D341Med (cell line): ENCODE results near the gene FDX1.
"Not testable (repeated sequence)": the region's sequence is repeated elsewhere in the genome, so short reads cannot be mapped to it uniquely, and the experiment has no call there.

ENCODE experiments used
- DNase-seq: peaks from one replicate; pipeline ENCODE4 v3.0.0; 2012; ENCODE audit warnings: low spot score

FDX1 gene, protein sequence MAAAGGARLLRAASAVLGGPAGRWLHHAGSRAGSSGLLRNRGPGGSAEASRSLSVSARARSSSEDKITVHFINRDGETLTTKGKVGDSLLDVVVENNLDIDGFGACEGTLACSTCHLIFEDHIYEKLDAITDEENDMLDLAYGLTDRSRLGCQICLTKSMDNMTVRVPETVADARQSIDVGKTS

GRCh38 chr11:110429731-110430266 is at the start of gene FDX1:
TSS of gene FDX1 (plus strand) at chr11:110429948. CDS start at chr11:110430121, 173 bp downstream.
- DNase-seq: peak; percentile 87

DNA sequence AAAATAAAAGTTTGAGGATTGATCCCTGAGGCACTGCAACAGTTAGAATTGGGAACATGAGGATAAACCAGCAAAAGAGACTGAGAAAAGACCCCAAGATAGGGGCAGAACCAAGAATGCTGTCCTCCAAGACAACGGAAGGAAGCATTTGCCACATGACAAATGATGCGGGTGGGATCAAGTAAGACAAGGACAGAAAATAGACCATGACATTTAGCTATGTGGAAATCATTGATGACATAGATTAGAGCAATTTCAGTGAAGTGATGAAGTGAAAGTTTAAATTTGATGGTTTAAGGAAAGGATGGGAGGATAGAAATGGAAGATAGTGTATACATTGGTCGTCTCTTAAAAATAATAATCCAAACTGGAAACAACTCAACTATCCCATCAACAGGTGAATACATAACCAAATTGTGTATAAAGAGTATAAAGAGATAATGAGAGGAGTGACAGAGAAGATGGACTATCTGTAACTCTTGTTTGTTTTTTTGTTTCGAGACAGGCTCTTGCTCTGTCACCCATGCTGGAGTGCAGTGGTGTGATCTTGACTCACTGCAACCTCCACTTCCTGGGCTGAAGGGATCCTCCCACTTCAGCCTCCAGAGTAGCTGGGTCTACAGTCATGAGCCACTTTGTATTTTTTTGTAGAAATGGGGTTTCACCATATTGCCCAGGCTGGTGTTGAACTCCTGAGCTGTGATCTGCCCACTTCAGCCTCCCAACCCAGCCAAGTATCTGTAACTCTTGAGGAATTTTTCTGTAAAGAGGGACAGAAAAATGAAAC is 48.7 kb upstream of the FDX1 start:
- no peak for DNase-seq

- DNase-seq: not testable (repeated sequence)
Observed at GRCh38 chr11:110388231-110388630, 41.5 kb upstream of the FDX1 start.

- DNase-seq: no peak
Observed at GRCh38 chr11:110389965-110390364, 39.8 kb upstream of the FDX1 start.

- DNase-seq: no peak
Observed at GRCh38 chr11:110392056-110392455, 37.7 kb upstream of the FDX1 start.

- not testable (repeated sequence) for DNase-seq
Observed at GRCh38 chr11:110397668-110398286, 32.0 kb upstream of the FDX1 start.

- DNase-seq: not testable (repeated sequence)
Observed at GRCh38 chr11:110403585-110403984, 26.2 kb upstream of the FDX1 start.

DNA sequence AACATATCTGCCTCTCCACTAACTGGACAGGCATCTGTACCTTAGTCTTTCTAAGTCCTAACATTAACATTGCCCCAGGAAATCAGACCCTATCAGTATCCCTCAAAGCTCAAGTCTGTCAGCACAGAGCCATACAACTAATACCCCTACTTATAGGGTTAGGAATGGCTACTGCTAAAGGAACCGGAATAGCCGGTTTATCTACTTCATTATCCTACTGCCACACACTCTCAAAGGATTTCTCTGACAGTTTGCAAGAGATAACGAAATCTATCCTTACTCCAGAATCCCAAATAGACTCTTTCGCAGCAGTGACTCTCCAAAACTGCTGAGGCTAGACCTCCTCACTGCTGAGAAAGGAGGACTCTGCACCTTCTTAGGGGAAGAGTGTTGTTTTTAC is 24.1 kb upstream of the FDX1 start:
- DNase-seq: not testable (repeated sequence)

DNA sequence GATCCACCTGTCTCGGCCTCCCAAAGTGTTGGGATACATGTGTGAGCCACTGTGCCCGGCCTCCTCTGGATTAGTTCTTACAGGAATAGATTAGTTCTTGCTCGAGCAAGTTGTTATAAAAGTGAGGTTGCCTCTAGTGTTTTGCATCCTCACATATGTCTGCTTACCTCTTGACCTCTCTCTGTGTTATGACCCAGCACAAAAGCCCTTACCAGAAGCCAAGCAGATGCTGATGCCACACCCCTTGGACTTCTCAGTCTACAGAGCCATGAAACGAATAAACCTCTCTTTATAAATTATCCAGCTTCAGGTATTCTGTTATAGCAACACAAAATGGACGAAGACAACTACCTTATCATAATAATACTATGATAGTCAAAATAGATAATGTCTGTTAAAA is 22.4 kb upstream of the FDX1 start:
- no peak for DNase-seq

- DNase-seq: no peak
Observed at GRCh38 chr11:110409174-110409573, 20.6 kb upstream of the FDX1 start.

DNA sequence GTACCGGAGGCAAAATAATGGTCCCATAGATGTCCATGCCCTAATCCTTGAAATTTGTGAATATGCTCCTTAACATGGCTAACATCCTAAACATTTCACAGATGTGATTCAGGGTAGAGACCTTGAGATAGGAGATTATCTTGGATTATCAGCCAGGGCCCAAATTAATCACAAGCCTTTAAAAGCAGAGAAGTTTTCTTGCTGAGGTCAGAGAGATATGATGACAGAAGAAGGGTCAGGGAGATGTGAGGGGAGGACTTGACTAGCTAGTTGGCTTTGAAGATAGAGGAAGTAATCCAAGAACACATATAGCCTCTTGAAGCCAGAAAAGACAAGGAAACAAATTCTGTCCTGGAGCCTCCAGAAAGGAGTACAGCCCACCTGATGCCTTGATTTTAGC is 19.1 kb upstream of the FDX1 start:
- no peak for DNase-seq

DNA sequence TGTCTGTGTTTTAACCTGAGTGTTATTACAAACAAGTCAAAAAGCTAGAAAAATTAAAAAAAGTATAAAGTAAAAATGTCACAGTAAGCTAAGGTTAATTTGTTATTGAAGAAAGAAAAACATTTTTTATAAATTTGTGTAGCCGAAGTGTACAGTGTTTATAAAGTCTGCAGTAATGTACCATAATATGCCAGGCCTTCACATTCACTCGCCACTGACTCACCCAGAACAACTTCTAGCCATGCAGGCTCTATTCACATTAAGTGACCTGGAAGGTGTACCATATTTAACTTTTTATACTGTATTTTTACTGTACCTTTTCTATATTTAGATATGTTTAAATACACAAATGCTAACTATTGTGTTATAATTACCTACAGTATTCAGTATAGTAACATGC is 14.7 kb upstream of the FDX1 start:
- DNase-seq: no peak

DNA sequence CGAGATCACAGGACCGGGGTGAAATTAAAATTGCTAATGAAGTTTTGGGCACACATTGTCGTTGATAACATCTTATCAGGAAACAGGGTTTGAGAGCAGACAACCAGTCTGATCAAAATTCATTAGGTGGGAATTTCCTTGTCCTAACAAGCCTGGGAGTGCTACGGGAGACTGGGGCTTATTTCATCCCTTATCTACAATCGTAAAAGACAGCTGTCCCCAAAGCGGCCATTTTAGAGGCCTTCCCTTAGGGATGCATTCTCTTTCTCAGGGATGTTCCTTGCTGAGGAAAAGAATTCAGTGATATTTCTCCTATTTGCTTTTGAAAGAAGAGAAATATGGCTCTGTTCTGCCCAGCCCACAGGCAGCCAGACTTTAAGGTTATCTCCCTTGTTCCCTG is 8.1 kb upstream of the FDX1 start:
- not testable (repeated sequence) for DNase-seq

GRCh38 chr11:110422306-110422905 is 7.3 kb upstream of the FDX1 start:
- DNase-seq: no peak

DNA sequence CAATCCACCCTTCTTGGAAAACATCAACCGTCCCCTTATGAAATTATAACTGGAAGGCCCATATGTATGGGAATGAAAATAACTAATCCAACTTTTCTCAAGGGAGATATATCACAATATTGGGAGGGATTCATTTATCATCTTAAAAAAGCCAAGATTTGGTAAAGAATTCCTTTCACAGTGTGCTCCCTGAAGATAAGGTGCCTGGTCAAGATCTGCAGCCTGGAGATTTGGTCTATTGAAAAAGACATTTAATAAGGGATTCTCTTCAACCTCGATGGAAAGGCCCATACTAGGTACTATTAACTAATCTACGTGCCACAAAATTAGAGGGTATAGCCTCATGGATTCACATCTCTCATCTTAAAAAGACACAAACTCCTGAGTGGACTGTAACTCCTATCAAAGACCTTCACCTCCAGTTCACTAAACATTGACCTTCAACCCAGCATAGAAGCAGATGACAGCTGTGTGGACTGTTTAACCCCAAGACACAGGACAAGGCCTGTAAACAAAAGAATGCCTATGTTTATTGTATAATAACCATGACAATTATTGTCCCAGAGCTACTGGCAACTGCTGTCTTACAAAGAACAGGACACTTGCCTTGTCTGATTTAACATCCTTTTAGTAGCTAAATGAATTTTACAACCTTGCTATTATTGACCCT is 4.8 kb upstream of the FDX1 start:
- DNase-seq: no peak

- no peak for DNase-seq
Observed at GRCh38 chr11:110425751-110426545, 3.8 kb upstream of the FDX1 start.

- no peak for DNase-seq
Observed at GRCh38 chr11:110428040-110428439, 1.7 kb upstream of the FDX1 start.

GRCh38 chr11:110428956-110429730 is 605 bp upstream of the FDX1 start:
- DNase-seq: no peak

DNA sequence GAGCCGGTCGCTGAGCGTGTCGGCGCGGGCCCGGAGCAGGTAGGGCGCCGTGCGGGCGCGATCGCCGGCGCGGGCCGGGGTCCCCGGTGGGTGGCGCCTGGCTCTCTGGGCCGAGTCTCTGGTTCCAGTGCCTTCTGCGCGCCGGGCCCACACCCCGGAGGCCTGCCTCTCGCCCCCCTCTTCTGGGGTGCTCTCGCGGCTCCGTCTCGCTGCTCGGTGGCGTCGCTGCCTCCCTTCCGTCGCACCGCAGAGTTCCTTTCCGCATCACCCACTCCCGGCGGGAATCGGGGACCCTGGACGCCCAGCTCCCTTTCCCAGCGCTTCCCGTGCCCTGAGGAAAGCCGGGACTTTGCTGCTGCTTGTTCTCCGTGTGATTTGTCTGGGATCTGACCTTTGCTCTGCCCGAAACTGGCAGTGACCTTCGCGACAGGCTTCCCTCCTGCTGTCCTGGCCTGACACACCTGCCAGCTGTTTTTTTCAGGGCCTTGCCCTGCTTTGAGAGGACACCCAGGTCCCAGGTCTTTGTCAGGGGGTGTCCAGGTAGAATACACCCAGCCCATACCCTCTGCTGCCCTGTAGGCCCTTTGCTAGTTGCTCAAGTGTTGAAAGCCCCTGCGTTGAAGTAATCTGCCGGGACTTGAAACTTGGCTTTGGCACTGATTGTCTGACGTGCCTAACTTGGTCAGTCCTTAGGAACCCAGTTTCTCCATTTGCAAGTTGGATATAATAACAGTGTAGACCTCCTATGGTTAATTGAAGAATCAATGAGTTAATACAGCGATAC is 711 bp downstream of the FDX1 start:
- no peak for DNase-seq
